Endothelial cell of umbilical vein (primary cell): ENCODE data around the gene SSTR5. TPM values are rescaled to one million over a fixed set of nuclear protein-coding genes. Genes with fewer than 3 reads are reported as not detected.

Source experiments
- BruUV-seq: library from RNA; stranded (reverse); fragments of 400-500 nt; replicated peaks from 2 replicates; lab custom pipeline; 2021; lab: Mats Ljungman, UMichigan
- CTCF ChIA-PET: fragments of 300-600, 350-600 bp; sonication (Branson Sonifier 250); formaldehyde crosslinking; loops from one replicate; lab custom pipeline; 2021; ENCODE audit warnings: antibody characterized with exemption, inconsistent platforms; lab: Charles Lee
- POLR2A ChIA-PET: fragments of 300-600, 350-600 bp; sonication (Branson Sonifier 250); formaldehyde crosslinking; loops from one replicate; lab custom pipeline; 2021; ENCODE audit warnings: antibody characterized with exemption, inconsistent platforms; lab: Charles Lee
- DNase-seq: peaks from one replicate; pipeline ENCODE4 v3.0.0-alpha.2; 2011; ENCODE audit warnings: low read depth, low spot score
- FAIRE-seq: peaks from 2 replicates; lab custom pipeline; 2011; peaks lifted over from hg19 to GRCh38; lab: Jason Lieb, UNC
- H2AFZ ChIP-seq: 2 replicates; pipeline ENCODE4 v1.6.0; 2012; ENCODE audit warnings: low read depth, low read length, control low read depth, inconsistent platforms
- H3K27ac ChIP-seq: 2 replicates; pipeline ENCODE4 v1.5.1; 2011; ENCODE audit warnings: low read depth, mild to moderate bottlenecking, control low read depth, low read length, moderate library complexity; ENCODE audit not compliant: insufficient read depth
- H3K27me3 ChIP-seq, 2 experiments: 2 replicates each; pipeline versions ENCODE4 v1.6.0 to v1.6.1; 2011; ENCODE audit warnings: low read length in 2 of 2, mixed read lengths in 1 of 2; ENCODE audit not compliant: control insufficient read depth in 2 of 2, insufficient read depth in 2 of 2
- H3K36me3 ChIP-seq, 2 experiments: 2 replicates in 1 of 2; 3 replicates in 1 of 2; pipeline ENCODE4 v1.5.1; 2011; ENCODE audit warnings: low read length in 2 of 2, mild to moderate bottlenecking in 1 of 2, moderate library complexity in 1 of 2; ENCODE audit not compliant: control insufficient read depth in 2 of 2, insufficient read depth in 2 of 2; ENCODE audit errors: extremely low read depth in 1 of 2
- H3K4me1 ChIP-seq: 3 replicates; pipeline ENCODE4 v1.5.1; 2011; ENCODE audit warnings: mild to moderate bottlenecking, low read length; ENCODE audit not compliant: control insufficient read depth, insufficient read depth; ENCODE audit errors: extremely low read depth
- H3K4me2 ChIP-seq: 2 replicates; pipeline ENCODE4 v1.6.1; 2011; ENCODE audit warnings: low read length, control low read depth, mixed read lengths; ENCODE audit not compliant: insufficient read depth
- H3K4me3 ChIP-seq, 3 experiments: fragments of 200-600 bp in 1 of 3; sonication (generic), shearing (Covaris generic) in 1 of 3; replicated peaks in 1 of 3; 2 replicates each; pipeline ENCODE4 v1.5.1; 2011 to 2016; ENCODE audit warnings: control low read depth in 3 of 3, low read length in 3 of 3, mild to moderate bottlenecking in 2 of 3, inconsistent platforms in 1 of 3, low read depth in 1 of 3, moderate library complexity in 1 of 3; ENCODE audit not compliant: insufficient read depth in 1 of 3
- H3K79me2 ChIP-seq: 2 replicates; pipeline ENCODE4 v1.6.0; 2012; ENCODE audit warnings: low read length, inconsistent platforms; ENCODE audit not compliant: control insufficient read depth, insufficient read depth
- H3K9ac ChIP-seq: replicated peaks from 2 replicates; pipeline ENCODE3; 2011; ENCODE audit warnings: low read length, control low read depth; ENCODE audit not compliant: insufficient read depth; ENCODE audit errors: extremely low read depth
- H3K9me1 ChIP-seq: replicated peaks from 3 replicates; pipeline ENCODE4 v1.6.0; 2011; ENCODE audit warnings: mild to moderate bottlenecking, low read length; ENCODE audit not compliant: control insufficient read depth, insufficient read depth; ENCODE audit errors: extremely low read depth
- H3K9me3 ChIP-seq: replicated peaks from 2 replicates; pipeline ENCODE4 v1.5.1; 2012; ENCODE audit warnings: low read length, inconsistent platforms; ENCODE audit not compliant: control insufficient read depth, insufficient read depth
- H4K20me1 ChIP-seq: replicated peaks from 2 replicates; pipeline ENCODE3; 2011; ENCODE audit warnings: mild to moderate bottlenecking, low read length; ENCODE audit not compliant: control insufficient read depth, insufficient read depth; ENCODE audit errors: extremely low read depth
- FOS ChIP-seq: IDR thresholded peaks from 2 replicates; pipeline ENCODE4 v1.6.1; 2011; ENCODE audit warnings: mild to moderate bottlenecking, low read length, moderate library complexity, borderline replicate concordance; ENCODE audit not compliant: insufficient read depth
- GATA2 ChIP-seq: IDR thresholded peaks from 2 replicates; pipeline ENCODE4 v1.7.0; 2011; ENCODE audit warnings: low read depth, mild to moderate bottlenecking, moderate library complexity, mixed read lengths, low read length; ENCODE audit not compliant: insufficient read length, insufficient read depth
- POLR2A ChIP-seq: IDR thresholded peaks from 2 replicates; pipeline ENCODE4 v1.6.1; 2012; ENCODE audit warnings: low read depth, mild to moderate bottlenecking, control low read depth, low read length
- POLR2AphosphoS5 ChIP-seq: IDR thresholded peaks from 2 replicates; pipeline ENCODE4 v1.6.1; 2012; ENCODE audit warnings: low read depth, mild to moderate bottlenecking, control low read depth, low read length, moderate library complexity; ENCODE audit not compliant: insufficient read depth
- dilution Hi-C: fragments of 300-500 bp; cut with MboI; formaldehyde crosslinking; loops from one replicate; pipeline ENCODE4 v1.15.0; 2019; ENCODE audit warnings: low sequenced_read_pairs; ENCODE audit not compliant: extremely low pct_ligation_motif_present
- intact Hi-C: fragments of 100-400 bp; cut with micrococcal nuclease; formaldehyde crosslinking; loops from one replicate; pipeline ENCODE4 v1.10.0; 2022
- polyA plus RNA-seq, 4 experiments: library from polyadenylated mRNA; depleted of rRNA in 3 of 4; stranded (reverse) in 3 of 4; unstranded in 1 of 4; fragments of >200 nt; gene quantifications; 2 replicates each; pipeline versions ENCODE4 v1.2.1 to v1.2.3, GENCODE V29; 2011 to 2012; ENCODE audit warnings: missing spikeins in 1 of 4
- total RNA-seq: library from RNA; stranded (reverse); gene quantifications from 2 replicates; pipeline ENCODE4 v1.2.3, GENCODE V29; 2021
- TF ChIP-seq, protein P1 (sequence below): IDR thresholded peaks from 2 replicates; pipeline ENCODE4 v1.6.1; 2011; ENCODE audit not compliant: insufficient read depth, insufficient read length
- TF ChIP-seq, protein P2 (sequence below), 2 donors: IDR thresholded peaks; 1 replicate in 1 of 2; 2 replicates in 1 of 2; pipeline ENCODE4 v1.5.1; 2011; ENCODE audit warnings: low read length in 2 of 2, mild to moderate bottlenecking in 2 of 2, moderate library complexity in 2 of 2, control low read depth in 1 of 2, inconsistent platforms in 1 of 2, low read depth in 1 of 2; ENCODE audit not compliant: insufficient read depth in 1 of 2; ENCODE audit errors: extremely low read depth in 1 of 2

SSTR5 gene
- total and polyA plus RNA-seq, 2 donors (not counting 3 experiments of a cell fraction or from before 2014, with no cell fraction given): 0.24 to 0.52 TPM

DNA sequence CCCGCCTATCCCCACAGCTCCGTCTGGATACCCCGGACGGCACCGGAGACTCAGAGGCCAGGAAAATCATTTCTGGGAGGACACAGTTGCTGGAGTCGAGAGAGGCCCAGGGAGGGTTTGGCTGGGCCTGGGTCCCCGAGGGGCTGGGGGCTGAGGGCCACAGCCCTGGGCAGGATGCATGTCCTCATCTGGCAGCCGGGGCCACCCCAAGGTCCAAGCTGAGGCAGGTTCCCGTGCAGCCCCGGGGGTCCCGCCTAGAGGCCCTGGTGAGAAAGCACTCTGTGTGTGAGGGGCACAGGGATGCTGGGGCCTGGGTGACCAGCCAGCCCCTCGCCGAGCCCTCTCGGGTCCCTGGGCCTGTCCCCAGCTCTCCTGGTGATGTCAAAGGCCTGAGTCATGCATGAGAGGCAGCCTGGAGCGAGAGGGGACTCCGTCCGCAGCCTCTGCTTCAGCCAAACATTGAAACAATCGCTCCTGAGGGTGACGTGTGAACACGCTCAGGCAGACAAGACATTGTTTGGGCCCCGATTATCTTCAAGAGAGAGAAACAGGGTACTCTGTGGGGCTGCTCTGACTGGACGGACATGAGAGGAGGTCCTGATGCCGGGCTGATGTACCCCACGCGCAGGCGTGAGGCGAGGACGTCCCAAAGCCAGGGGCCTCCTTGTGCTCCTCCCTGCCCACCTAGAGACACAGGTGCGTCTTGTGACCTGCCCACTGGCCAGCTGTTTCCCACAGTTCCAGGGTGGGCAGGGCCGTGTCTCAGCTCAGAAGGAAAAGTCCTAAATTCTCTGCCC is 49.3 kb downstream of the SSTR5 start:
- no peak for TF ChIP-seq POLR2A
- TF ChIP-seq GATA2: no peak
- no peak for TF ChIP-seq FOS
- TF ChIP-seq, protein P1, sequence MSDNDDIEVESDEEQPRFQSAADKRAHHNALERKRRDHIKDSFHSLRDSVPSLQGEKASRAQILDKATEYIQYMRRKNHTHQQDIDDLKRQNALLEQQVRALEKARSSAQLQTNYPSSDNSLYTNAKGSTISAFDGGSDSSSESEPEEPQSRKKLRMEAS: no peak
- TF ChIP-seq, protein P2, sequence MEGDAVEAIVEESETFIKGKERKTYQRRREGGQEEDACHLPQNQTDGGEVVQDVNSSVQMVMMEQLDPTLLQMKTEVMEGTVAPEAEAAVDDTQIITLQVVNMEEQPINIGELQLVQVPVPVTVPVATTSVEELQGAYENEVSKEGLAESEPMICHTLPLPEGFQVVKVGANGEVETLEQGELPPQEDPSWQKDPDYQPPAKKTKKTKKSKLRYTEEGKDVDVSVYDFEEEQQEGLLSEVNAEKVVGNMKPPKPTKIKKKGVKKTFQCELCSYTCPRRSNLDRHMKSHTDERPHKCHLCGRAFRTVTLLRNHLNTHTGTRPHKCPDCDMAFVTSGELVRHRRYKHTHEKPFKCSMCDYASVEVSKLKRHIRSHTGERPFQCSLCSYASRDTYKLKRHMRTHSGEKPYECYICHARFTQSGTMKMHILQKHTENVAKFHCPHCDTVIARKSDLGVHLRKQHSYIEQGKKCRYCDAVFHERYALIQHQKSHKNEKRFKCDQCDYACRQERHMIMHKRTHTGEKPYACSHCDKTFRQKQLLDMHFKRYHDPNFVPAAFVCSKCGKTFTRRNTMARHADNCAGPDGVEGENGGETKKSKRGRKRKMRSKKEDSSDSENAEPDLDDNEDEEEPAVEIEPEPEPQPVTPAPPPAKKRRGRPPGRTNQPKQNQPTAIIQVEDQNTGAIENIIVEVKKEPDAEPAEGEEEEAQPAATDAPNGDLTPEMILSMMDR (IDR thresholded peaks at IDR 0.05; ENCODE audit: extremely low read depth in 1 of 2, insufficient read depth in 1 of 2, low read depth in 1 of 2, low read length in 2 of 2): no peak
- no peak for TF ChIP-seq POLR2AphosphoS5
- POLR2A ChIA-PET: no interaction called here

More for the DNA sequence above, 49.3 kb downstream of the SSTR5 start:
- no peaks in the 10 kb centered on the region for H3K36me3 ChIP-seq
- no peak for DNase-seq
- CTCF ChIA-PET: no interaction called here
- dilution Hi-C loops: no loop called here
- H3K79me2 ChIP-seq: no peaks in the 10 kb centered on the region
- no peak overlapping the region for H2AFZ ChIP-seq
- no peaks in the 10 kb centered on the region for H3K4me1 ChIP-seq
- no peak overlapping the region for H3K9ac ChIP-seq
- no peak overlapping the region for H3K4me2 ChIP-seq
- no peak overlapping the region for H3K27ac ChIP-seq
- H3K4me3 ChIP-seq: no peak overlapping the region
- H4K20me1 ChIP-seq: no peaks in the 10 kb centered on the region
- H3K27me3 ChIP-seq: no peaks in the 10 kb centered on the region
- no peak for FAIRE-seq
- H3K9me1 ChIP-seq: no peaks in the 10 kb centered on the region
- intact Hi-C loops: no loop called here
- no peaks in the 10 kb centered on the region for H3K9me3 ChIP-seq
- no TSS peak for BruUV-seq
